Measurements from ENCODE around the gene HECW1.

The HECW1 gene

GRCh38 chr7:43248961-43249822 is 136.7 kb downstream of the HECW1 start:
- DNase-seq (ENCODE audit: low spot score) (peak; percentile 85), FAIRE-seq (peak; percentile 80)

GRCh38 chr7:43249823-43250145 is 137.3 kb downstream of the HECW1 start:
- FAIRE-seq (no peak), DNase-seq (ENCODE audit: low spot score) (no peak)

GRCh38 chr7:43260980-43261878 is 148.8 kb downstream of the HECW1 start:
- DNase-seq (ENCODE audit: low spot score), result peak; percentile 82
- peak; percentile 69 for FAIRE-seq

DNA sequence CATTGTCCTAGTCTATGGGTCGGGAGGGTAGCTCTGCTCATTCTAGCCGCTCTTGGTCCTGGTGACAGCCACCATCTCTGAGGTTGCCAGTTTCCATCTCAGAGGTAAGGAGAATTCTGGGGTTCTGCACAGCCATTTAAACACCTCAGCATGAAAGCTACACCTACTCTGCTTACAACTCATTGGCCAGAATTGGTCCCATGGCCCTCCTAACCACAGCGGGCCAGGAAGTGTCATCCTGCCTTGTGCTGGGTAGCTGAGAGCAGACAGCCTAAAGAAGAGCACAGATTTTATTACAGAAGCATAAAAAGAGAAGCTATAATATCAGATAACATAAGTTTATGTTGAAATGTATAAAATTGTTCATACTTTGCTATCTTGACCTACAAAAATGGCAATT is 152.7 kb downstream of the HECW1 start:
- DNase-seq (ENCODE audit: low spot score) (no peak), FAIRE-seq (no peak)

GRCh38 chr7:43273939-43274719 is 161.7 kb downstream of the HECW1 start:
- DNase-seq (ENCODE audit: low spot score) (no peak), FAIRE-seq (no peak)

- DNase-seq (ENCODE audit: low spot score) (no peak), FAIRE-seq (no peak)
Measured at GRCh38 chr7:43274752-43275151, 162.3 kb downstream of the HECW1 start.

- no peak for FAIRE-seq
- DNase-seq (ENCODE audit: low spot score), result no peak
Measured at GRCh38 chr7:43276547-43276946, 164.1 kb downstream of the HECW1 start.

DNA sequence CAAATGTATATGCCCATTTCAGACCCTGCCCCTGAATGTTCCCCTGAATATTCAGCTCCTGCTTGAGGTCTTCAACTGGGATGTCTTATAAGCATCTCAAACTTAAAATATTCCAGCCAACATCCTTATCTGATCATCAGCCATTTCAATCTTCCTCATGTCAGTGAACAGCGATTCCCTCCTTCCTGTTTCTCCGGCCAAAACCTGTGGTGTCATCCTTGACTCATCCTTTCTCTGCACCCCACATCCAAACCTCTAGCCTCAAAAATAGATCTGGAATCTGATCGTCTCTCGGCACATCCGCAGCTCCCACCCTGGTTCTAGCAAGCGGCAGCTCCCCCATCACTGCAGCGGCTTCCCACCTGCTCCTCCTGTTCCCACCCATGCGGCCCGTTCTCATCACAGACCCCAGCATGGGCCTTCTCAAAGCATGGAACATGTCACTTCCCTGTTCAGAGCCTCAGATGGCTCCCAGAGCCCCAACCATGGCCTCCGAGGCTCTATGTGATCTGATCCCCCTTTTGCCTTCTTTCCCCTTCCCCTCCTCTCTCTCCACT is 165.7 kb downstream of the HECW1 start:
- DNase-seq (ENCODE audit: low spot score) (no peak), FAIRE-seq (no peak)

DNA sequence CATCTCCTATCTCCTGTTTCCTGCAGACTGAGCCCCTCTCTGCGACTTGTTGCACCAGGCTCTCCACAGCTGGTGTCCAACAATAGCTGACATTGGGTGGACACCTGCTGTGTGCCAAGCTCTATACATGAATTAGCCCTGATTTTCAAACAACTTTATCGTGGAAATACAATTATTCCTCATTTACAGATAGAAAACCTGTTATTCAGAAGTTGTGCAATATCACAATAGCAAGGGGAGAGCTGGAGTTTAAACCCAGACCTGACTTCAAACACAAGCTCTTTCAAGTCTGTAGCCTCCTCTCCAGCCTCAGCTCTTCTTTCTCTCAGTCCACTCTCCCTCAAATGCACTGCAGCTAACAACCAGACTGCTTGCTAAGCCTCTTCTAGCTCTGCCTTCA is 168.8 kb downstream of the HECW1 start:
- DNase-seq (ENCODE audit: low spot score) (no peak), FAIRE-seq (no peak)

GRCh38 chr7:43283706-43284105 is 171.3 kb downstream of the HECW1 start:
- no peak for DNase-seq (ENCODE audit: low spot score)
- no peak for FAIRE-seq

DNA sequence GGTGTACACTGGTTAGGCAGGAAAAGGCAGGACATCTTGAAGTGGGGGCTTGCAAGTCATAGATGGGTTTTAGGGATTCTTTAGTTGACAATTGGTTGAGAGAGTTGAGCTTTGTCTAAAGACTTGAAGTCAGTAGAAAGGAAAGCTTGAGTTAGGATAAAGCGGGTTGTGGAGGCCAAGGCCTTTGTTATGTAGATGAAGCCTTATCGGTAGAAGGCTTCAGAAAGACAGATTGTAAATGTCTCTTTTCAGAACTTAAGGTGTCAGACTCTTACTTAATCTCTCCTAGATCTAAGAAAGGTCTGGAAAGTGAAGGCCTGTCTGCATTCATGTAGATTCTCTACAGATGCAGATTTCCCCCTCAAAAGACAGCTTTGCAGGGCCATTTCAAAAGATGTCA is 177.4 kb downstream of the HECW1 start:
- FAIRE-seq (no peak), DNase-seq (ENCODE audit: low spot score) (no peak)

GRCh38 chr7:43290978-43291377 is 178.5 kb downstream of the HECW1 start:
- DNase-seq (ENCODE audit: low spot score) (no peak), FAIRE-seq (no peak)

- FAIRE-seq (no peak), DNase-seq (ENCODE audit: low spot score) (no peak)
Measured at GRCh38 chr7:43291789-43292188, 179.3 kb downstream of the HECW1 start.

DNA sequence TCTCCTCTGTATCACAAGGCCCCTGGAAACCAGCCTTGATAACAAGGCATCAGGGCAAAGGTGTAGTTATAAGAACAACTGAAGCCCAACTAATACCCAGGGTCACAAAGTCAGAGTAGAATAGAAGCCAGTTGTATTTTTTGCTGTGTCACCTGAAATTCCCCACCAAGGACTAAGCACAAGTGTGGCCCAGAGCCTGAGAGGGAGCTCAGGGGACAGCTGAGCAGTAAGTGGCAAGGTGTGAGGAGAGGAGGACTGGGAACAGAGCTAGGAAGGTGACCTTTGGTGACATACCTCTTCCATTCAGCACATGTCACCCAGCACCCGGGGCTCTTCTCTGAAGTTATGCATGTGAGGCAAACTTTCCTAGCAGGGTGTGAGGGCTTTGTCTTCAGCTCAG is 179.9 kb downstream of the HECW1 start:
- FAIRE-seq, result no peak
- DNase-seq (ENCODE audit: low spot score), result no peak

DNA sequence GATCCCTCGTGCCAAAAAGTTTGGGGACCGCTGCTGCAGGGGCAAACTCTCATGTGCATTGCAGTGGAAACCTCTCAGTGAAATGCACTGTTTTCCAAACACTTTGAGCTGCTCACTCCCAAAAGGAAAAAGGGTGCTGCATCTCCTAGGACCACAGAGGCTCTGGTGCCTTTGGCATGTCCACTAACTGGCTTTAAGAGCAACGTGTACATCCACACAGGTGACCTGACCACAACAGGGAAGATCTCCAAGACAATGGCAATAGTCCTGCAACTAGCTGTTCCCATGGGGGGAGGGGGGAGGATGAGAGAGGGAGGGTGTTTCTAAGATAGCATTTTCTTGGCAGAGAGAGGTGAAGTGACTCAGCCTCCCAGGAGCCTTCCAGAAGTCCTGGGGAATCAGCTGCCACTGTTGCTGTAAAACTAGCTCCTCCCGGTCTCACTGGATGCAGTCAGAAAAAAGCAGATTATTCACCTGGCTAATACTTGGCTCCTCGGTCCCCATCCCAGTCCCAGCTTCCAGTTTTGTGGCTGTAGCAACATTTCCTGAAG is 181.7 kb downstream of the HECW1 start:
- peak; percentile 86 for DNase-seq (ENCODE audit: low spot score)
- peak; percentile 95 for FAIRE-seq

GRCh38 chr7:43295429-43295828 is 183.0 kb downstream of the HECW1 start:
- no peak for DNase-seq (ENCODE audit: low spot score)
- FAIRE-seq, result no peak

DNA sequence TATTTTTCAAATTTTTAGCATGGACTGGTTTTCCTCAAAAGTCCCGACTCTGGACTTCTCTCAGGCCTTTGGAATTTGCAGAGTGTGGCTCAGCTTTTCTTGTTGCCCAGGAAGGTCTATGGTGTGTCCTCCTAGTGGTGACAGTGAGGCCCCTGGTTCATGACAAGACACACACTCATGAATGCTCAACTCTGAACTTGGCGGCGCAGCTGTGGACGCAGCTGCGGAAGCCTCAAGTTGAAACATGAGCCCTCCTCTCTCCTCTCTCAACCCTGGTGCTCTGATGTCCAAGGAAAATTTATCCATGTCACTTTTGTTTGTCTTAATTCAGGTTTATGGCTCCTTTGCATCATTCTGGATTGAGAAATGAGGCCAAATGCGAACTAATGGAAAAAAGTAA is 183.9 kb downstream of the HECW1 start:
- DNase-seq (ENCODE audit: low spot score) (no peak), FAIRE-seq (no peak)

GRCh38 chr7:43298617-43299016 is 186.2 kb downstream of the HECW1 start:
- FAIRE-seq, result no peak
- no peak for DNase-seq (ENCODE audit: low spot score)

DNA sequence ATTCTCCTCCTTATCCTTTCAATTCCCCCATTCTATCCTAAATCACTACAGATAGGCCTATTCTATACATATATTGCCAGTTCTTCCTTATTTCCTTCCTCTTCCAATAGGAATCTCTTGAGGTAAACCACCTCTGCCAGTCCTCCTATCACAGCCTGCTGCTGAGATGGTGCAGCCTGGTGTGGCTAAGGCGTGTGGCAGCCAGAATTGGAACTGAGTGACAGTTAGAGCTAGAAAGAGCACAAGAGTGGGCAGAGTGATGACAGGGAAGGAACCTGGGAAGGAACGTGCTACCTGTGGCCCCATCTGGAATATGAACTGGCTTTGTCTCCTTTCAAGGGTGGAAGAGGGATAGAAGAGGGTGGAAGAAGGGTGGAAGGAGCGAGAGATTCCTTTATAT is 187.7 kb downstream of the HECW1 start:
- DNase-seq (ENCODE audit: low spot score), result no peak
- no peak for FAIRE-seq

DNA sequence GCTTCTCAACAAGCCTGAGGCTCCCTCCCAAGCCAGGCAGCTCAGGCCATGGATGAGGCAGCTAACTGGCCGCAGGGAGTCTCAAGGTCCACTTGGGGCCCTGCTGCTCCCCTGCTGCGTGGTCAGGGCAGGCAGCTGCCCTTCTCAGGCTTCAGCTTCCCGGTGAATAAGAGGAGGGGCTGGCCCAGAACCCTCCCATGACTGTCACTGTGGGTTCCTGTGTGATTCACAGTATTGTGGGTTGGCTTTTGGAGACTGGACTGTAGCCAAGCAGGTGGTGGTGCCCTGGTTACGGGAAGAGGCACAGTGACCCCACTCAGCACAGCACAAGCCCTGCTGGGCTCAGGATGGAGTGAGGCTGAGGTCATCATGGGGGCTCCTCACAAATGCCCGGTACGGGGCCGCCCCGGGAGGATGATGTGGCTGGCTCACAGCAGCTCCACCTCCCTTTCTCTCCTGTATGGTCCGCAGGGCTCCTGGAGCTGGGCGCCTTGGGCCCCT is 189.8 kb downstream of the HECW1 start:
- FAIRE-seq (peak; percentile 92), DNase-seq (ENCODE audit: low spot score) (peak; percentile 93)

All from urothelium cell line (cell line).